Medulla oblongata (tissue), 1 donor: Measurements from ENCODE around the gene C19orf53.
A peak's percentile ranks its signal among the peaks of the same experiment; 100 is the strongest.

Experiments used
- DNase-seq: peaks from one replicate; pipeline ENCODE4 v3.0.0-alpha.2; 2015; ENCODE audit errors: extremely low spot score

The C19orf53 gene

GRCh38 chr19:13796301-13797057 is 22.2 kb downstream of the C19orf53 start:
- peak; percentile 30 for DNase-seq

DNA sequence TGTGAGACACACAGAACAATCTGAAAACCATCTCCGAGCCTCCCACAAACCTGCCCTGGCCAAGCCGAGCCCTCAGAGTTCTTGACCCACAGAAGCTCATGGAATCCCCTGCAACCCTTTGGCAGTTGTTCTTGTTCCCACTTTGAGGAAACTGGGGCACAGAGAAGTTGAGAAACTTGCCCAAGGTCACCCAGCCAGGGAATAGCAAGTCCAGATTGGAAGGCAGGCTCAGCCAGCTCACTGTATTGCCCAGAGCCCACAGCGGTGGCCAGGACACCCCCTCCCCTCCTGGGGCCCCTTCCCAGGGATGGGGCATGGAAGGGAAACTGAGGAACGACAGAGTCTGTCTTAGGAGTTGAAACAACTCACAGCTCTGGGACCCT is 22.8 kb downstream of the C19orf53 start:
- DNase-seq: no peak

- DNase-seq: no peak
Measured at GRCh38 chr19:13797870-13798269, 23.6 kb downstream of the C19orf53 start.

DNA sequence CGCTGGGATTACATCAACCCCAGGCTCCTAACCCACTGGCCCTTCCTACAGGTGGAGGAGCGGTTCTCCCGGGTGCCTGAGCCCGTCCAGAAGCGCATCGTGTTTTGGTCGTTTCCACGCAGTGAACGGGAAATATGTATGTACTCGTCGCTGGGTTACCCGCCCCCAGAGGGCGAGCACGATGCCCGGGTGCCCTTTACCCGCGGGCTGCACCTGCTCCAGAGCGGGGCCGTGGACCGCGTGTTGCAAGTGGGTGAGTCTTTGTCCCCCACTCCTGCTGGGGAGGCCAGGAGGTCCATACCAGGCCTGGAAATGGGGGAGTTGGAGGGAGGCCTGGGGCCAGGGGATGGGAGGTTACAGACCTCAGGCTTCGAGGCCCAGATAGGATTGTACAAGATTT is 25.4 kb downstream of the C19orf53 start:
- no peak for DNase-seq

DNA sequence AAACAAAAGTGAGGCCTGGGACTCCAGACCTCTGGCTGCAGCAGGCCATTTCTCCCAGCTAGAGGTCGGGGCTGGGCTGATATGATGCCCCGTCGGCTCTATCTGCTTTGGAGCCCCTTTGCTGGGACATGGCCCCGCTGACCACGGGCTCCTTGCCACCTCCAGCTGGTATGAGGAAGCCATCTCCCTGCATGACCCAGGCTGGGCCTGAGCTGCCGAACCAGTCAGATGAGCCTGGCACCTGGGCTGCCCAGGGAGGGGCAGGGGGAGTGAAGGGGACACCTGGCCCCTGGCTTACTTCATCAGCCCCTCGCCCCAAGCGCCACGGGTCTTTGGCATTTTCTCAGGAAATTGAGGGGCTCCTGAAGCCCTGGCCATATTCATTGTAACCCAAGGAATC is 28.8 kb downstream of the C19orf53 start:
- DNase-seq: no peak

DNA sequence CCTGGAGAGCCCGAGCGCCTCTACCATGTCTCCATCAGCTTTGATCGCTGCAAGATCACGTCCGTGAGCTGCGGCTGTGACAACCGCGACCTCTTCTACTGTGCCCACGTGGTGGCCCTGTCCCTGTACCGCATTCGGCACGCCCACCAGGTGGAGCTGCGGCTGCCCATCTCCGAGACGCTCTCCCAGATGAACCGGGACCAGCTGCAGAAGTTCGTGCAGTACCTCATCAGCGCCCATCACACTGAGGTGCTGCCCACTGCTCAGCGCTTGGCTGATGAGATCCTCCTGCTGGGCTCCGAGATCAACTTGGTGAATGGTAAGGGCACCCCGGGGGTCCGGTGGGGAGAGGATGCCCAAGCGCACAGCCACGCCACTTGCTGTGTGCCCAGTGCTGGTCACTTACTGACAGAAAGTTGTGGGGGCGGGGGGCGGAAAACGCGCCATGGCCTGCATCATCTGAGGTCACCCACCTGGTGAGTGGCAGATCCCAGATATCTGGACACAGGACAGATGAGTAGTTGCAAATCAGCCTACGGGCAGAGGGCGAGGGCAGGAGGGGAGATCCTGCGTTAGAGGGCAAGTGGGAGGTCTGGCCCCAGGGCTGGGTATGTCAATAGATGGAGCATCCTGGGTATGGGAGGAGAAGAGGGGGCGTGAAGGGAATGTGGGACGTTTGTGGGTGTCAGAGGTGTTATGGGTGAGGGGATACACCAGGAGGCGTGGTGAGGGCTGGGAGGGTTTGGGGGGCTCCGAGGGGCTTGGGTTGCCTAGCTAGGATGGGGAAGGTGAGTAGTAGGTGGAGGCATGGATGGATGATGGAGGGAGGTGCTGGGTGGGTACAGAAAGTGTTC is 30.8 kb downstream of the C19orf53 start:
- DNase-seq: no peak

- DNase-seq: no peak
Measured at GRCh38 chr19:13806728-13807127, 32.5 kb downstream of the C19orf53 start.

DNA sequence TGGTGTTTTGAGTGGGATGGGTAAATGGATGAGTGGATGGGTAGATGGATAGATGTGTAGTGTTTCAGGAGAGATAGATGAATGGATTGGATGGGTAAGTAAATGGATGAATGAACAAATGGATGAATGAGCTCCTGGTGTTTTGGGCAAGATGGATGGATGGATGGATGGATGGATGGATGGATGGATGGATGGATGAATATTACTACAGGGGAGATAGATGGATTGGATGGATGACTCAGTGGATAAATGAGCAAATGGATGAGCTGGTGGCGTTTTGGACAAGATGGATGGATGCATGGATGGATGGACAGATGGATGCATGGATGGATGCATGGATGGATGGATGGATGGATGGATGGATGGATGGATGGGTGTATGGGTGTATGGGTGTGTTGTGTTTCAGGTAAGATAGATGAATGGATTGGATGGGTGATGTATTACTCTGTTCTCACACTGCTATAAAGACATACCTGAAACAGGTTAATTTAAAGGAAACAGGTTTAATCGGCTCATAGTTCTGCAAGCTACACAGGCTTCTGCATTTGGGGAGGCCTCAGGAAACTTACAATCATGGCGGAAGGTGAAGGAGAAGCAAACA is 33.3 kb downstream of the C19orf53 start:
- DNase-seq: no peak

DNA sequence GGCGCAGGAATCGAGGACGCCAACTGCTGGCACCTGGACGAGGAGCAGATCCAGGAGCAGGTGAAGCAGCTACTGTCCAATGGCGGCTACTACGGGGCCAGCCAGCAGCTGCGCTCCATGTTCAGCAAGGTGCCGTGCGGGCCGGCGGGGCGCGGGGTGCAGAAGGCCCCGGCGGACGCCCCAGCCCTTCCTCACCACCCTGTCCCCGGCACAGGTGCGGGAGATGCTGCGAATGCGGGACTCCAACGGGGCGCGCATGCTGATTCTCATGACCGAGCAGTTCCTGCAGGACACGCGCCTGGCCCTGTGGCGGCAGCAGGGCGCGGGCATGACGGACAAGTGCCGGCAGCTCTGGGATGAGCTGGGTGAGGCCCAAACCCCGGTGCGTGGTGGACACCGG is 34.6 kb downstream of the C19orf53 start:
- DNase-seq: no peak

DNA sequence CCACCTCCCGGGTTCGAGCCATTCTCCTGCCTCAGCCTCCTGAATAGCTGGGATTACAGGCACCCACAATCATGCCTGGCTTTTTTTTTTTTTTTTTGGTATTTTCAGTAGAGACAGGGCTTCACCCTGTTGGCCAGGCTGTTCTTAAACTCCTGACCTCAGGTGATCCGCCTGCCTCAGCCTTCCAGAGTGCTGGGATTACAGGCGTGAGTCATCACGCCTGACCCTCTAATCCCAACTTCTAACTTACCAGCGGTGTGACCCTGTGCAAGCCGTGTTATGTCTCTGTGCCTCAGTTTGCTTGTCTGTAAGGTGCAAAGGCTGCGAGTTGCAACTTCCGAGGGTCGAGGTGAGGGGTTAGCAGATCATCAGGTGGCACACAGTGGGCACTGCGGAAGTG is 38.3 kb downstream of the C19orf53 start:
- DNase-seq: no peak

- no peak for DNase-seq
Measured at GRCh38 chr19:13813147-13813546, 38.9 kb downstream of the C19orf53 start.

- no peak for DNase-seq
Measured at GRCh38 chr19:13814550-13814949, 40.3 kb downstream of the C19orf53 start.

- DNase-seq: no peak
Measured at GRCh38 chr19:13817018-13817614, 42.9 kb downstream of the C19orf53 start.

DNA sequence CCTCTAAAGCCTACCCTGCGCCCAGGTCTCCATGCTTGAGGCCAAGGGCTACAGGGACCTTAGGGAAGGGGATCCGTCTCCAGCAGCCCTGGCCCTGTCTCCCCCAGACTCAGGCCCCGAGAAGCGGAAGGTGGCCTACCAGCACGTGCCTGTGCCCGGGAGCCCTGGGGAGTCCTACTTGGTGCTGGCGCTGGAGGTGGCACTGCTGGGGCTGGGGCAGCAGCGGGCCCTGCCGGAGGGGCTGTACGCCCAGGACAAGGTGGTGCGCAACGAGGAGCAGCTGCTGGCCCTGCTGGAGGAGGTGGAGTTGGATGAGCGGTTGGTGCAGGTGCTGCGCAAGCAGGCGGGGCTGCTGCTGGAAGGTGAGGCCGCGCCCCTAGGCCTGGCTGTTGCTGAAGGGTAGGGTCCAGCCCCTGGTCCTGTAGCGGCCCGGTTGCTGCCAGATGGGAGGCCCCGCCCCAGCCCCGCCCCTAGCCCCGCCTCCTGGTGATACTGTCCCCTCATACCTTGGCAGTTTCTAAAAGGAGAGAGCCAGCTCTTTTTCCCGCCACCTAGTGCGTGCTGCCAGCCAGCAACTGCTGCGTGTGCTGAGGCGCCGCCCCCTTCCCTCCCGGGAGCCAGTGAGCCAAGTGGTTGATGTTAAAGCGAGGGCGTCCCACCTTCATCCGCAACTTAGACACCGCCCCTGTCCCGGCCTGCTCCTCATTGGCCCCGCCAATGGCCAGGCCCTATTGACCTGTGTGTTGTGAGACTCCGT is 43.5 kb downstream of the C19orf53 start:
- DNase-seq: no peak

GRCh38 chr19:13819238-13819637 is 45.0 kb downstream of the C19orf53 start:
- no peak for DNase-seq

GRCh38 chr19:13821292-13821691 is 47.0 kb downstream of the C19orf53 start:
- no peak for DNase-seq

DNA sequence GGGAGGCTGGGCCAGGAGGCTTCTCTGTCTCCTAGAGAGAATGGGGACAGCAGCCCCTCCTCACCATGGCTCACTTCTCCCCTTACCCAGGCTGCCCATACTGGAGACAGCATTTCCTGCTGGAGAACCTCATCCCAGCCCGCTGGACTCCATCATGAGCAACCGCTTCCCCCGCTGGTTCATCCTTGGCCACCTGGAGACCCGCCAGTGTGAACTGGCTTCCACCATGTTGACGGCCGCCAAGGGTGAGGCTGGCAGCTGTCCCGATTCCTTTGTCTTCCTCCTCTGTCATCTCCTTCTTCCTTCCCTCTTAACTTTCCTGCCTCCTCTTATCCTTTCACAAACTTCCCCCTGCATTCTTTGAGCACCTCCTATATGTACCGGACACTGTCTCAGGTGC is 49.0 kb downstream of the C19orf53 start:
- peak; percentile 60 for DNase-seq

- DNase-seq: no peak
Measured at GRCh38 chr19:13823901-13824300, 49.6 kb downstream of the C19orf53 start.

DNA sequence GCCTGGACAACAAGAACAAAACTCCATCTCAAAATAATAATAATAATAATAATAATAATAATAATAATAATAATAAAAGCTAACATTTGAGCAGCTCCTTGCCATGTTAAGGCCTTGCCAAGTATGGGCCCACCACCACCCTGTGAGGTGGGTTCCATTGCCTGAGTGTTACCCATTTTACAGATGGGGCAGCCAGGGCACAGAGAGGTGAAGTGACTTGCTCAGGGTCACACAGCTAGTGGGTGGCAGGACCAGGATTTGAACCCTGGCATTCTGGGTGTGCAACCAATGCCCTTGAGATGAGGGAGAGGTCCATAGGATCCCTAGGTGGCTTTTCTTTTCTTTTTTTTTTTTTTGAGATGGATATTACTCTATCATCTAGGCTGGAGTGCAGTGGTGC is 50.4 kb downstream of the C19orf53 start:
- no peak for DNase-seq

DNA sequence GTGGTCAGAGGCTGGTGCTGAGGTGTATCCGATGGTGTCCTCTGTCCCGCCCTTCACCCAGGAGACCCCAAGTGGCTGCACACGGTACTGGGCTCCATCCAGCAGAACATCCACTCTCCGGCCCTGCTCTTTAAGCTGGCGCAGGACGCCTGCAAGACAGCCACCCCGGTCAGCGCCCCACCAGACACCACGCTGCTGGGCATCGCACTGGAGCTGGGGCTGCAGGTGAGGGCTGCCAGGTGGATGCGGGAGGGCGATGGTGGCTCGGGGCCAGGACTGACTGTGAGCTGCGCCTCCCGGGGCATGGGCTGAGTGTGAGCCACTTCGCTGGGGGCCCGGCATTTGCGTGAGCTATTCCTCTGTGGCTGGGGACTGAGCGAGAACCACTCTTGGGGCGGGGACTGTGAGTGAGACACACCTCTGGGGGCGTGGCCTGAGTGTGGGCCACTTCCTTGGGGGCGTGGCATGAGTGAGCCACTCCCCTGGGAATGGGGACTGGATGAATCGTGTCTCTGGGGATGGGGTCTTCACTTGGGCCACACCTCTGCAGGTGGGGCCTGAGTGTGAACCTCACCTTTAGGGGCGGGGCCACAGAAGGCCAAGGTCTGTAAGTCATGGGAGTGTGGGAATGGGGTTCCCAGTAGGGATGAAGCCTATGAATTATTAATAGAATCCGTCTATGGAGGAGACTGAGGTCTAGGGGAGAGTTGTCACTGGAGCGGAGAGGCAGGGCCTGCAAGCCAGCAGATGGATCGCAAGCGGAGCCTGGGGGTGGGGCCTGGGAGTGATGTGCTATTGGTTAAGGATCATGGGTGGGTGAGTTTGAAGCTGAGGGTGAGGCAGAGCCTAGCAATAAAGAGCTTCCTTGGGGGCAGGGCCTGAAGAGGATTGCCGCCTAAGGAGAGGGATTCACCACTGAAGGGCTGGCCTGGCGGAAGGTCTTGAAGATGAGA is 51.5 kb downstream of the C19orf53 start:
- DNase-seq: no peak
